ENCODE results near the gene KIF12.
A peak's percentile ranks its signal among the peaks of the same experiment; 100 is the strongest.

- no peak for TF ChIP-seq POLR2AphosphoS5 (IDR thresholded peaks at IDR 0.05; ENCODE audit: low read depth)
- peak; percentile 57 to 75 for TF ChIP-seq CTCF (conservative IDR thresholded peaks at IDR 0.05; ENCODE audit: low read depth in 2 of 2)
- no peak for TF ChIP-seq JUNB (IDR thresholded peaks at IDR 0.05; ENCODE audit: unreplicated experiment)
- no peak for TF ChIP-seq REST (IDR thresholded peaks at IDR 0.05; ENCODE audit: unreplicated experiment)
- TF ChIP-seq ETS1 (IDR thresholded peaks at IDR 0.05) = no peak
- no peak for TF ChIP-seq CREB1 (CRISPR knock-in tag; IDR thresholded peaks at IDR 0.05; ENCODE audit: low read depth)
- no peak for TF ChIP-seq EZH2phosphoT487 (IDR thresholded peaks at IDR 0.05; ENCODE audit: unreplicated experiment)
- no peak for TF ChIP-seq EZH2 (IDR thresholded peaks at IDR 0.05; ENCODE audit: low read depth, unreplicated experiment)
Measured at GRCh38 chr9:114096041-114096511, 3.0 kb downstream of the KIF12 start.
